OCI-LY3 (cell line): ENCODE results near the gene ITPKA.

Source experiments
- CTCF ChIP-seq: fragments of 200-600, 300-600 bp; sonication (generic); IDR thresholded peaks from 2 replicates; pipeline ENCODE4 v1.5.1; 2014; ENCODE audit warnings: antibody characterized with exemption, low read length, low read depth
- EZH2phosphoT487 ChIP-seq: fragments of 200-600 bp; shearing (Covaris generic); IDR thresholded peaks from 2 replicates; pipeline ENCODE4 v1.6.1; 2018; ENCODE audit warnings: antibody characterized with exemption, mixed run types, low read depth

GRCh38 chr15:41545218-41545617 is 51.5 kb downstream of the ITPKA start:
- no peak for TF ChIP-seq CTCF
- no peak for TF ChIP-seq EZH2phosphoT487
